Stimulated activated CD4-positive, alpha-beta T cell treated with anti-CD3 and anti-CD28 coated beads, TNF-alpha, amount 100 ng/mL, for 48 hours (primary cell): Measurements from ENCODE around the gene NUP107.

Experiments used
- DNase-seq, 3 donors: peaks; one replicate each; pipeline ENCODE4 v3.0.0-alpha.2; 2020; ENCODE audit warnings: low read depth in 3 of 3

Gene NUP107

GRCh38 chr12:68773582-68773981 is 86.8 kb downstream of the NUP107 start:
- DNase-seq, result no peak

- no peak for DNase-seq
Observed at GRCh38 chr12:68775121-68775630, 88.4 kb downstream of the NUP107 start.

- no peak for DNase-seq
Observed at GRCh38 chr12:68776976-68777610, 90.3 kb downstream of the NUP107 start.

- no peak for DNase-seq
Observed at GRCh38 chr12:68779280-68779679, 92.5 kb downstream of the NUP107 start.

GRCh38 chr12:68780731-68781130 is 94.0 kb downstream of the NUP107 start:
- DNase-seq, result no peak

- no peak for DNase-seq
Observed at GRCh38 chr12:68781728-68782127, 95.0 kb downstream of the NUP107 start.

- no peak for DNase-seq
Observed at GRCh38 chr12:68784015-68784414, 97.2 kb downstream of the NUP107 start.

- DNase-seq, result no peak
Observed at GRCh38 chr12:68785358-68785757, 98.6 kb downstream of the NUP107 start.

GRCh38 chr12:68785823-68786222 is 99.0 kb downstream of the NUP107 start:
- no peak for DNase-seq

GRCh38 chr12:68786929-68787328 is 100.2 kb downstream of the NUP107 start:
- no peak for DNase-seq

GRCh38 chr12:68788554-68789143 is 101.9 kb downstream of the NUP107 start:
- DNase-seq, result no peak

GRCh38 chr12:68789144-68789878 is 102.5 kb downstream of the NUP107 start:
- no peak for DNase-seq

GRCh38 chr12:68790081-68790951 is 103.5 kb downstream of the NUP107 start:
- no peak for DNase-seq

- no peak for DNase-seq
Observed at GRCh38 chr12:68790952-68791234, 104.1 kb downstream of the NUP107 start.

GRCh38 chr12:68791897-68792481 is 105.2 kb downstream of the NUP107 start:
- DNase-seq, result no peak

- no peak for DNase-seq
Observed at GRCh38 chr12:68792952-68793351, 106.2 kb downstream of the NUP107 start.

- no peak for DNase-seq
Observed at GRCh38 chr12:68793436-68793835, 106.7 kb downstream of the NUP107 start.

GRCh38 chr12:68793975-68794652 is 107.3 kb downstream of the NUP107 start:
- no peak for DNase-seq

GRCh38 chr12:68794653-68795251 is 108.0 kb downstream of the NUP107 start:
- DNase-seq, result no peak
